Inflammatory macrophage treated with lipopolysaccharide for 1 hour (primary cell): Measurements from ENCODE around the gene ZBTB49.

ENCODE experiments used
- DNase-seq, 2 donors: peaks; one replicate each; pipeline ENCODE4 v3.0.0-alpha.2; 2020 to 2022

The ZBTB49 gene

DNA sequence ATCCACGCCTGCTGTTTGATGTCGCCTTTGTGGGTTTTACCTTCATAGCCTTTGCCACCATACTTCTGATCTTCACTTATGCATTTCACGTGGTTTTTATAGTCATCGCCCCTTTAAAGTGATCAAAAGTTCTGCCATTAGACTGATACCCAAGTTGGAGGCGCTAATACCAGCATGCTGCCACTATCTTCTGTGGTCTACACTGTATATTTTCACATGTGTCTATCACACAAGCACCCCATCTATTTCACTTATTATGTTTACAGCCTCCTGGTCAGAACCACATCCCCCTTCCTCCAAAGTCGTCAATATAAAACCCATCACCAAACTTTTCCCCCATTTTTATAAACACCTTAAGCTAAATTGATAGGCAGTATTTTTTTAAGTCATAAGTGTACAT lies 8.3 kb upstream of the ZBTB49 start:
- DNase-seq, result no peak

DNA sequence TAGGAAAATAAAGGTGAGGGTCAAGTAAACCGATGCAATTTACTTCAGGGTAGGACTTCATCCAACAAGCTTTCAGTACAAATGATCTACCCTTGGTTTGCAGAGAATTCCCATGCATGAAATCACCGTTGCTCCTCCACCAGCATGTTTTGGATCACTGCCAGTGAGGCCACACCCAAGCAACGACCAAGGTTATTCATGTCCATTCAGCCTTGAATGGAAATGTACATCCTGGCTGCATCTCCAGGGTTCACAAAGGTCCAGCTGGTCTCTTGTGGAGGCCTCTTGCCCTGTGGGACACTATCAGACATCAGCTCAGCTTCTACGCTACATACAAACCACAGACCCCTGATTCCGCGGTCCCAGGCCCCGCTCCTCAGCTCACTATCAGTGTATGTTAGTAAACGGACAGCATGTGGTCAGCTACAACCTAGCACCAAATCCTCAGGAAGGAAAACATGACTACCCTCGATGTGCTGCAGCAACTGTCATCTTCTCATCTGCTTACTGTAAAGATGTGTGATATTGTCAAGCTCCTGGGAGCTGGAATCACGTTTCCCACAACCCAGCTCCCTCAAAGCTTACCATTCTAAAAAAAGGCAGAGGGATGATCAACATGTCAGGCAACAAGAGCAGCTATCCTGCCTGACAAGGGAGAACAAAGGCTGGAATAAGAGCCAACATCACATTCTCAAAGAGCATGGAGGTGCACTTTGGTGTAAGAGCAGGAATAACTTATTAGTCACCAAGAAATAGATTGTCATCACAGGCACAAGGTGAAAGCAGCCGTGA lies 5.0 kb upstream of the ZBTB49 start:
- no peak for DNase-seq

DNA sequence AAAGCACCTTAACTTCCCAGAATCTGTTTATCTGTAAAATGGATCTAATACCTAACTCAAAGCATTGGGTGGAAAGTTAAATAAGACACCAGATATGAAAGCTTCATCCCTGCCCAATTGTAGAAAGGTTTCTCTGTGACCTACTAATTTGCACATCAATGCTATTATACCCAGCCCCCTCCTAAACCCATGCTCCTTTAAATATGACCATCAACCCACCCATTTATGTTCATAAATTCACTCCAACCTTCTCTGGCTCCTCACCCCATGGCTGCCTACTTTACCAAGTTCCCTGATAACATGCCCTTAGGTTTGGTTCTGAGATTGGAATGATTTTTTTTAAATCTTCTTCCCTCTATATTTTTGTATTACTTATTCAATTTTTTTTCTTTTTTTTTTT lies 2.0 kb upstream of the ZBTB49 start:
- DNase-seq, result no peak

DNA sequence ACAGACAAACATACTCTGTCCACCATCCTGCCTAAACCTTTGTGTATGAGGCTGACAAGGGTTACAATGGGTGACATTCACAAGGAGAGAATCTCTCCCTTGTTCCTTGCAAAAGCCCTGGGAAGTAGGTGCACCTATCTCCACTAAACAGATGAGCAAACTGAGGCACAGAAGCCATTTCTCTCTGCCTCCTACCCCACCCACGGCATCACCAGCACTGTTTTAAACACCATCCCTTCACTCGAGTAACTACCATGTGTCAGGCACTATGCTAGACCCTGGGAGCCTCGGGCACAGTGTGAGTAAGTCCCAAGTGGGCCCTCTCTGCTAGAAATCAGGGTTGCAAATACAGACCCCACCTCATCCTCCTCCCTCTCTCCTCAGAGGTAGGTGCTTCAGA lies 996 bp upstream of the ZBTB49 start:
- no peak for DNase-seq

DNA sequence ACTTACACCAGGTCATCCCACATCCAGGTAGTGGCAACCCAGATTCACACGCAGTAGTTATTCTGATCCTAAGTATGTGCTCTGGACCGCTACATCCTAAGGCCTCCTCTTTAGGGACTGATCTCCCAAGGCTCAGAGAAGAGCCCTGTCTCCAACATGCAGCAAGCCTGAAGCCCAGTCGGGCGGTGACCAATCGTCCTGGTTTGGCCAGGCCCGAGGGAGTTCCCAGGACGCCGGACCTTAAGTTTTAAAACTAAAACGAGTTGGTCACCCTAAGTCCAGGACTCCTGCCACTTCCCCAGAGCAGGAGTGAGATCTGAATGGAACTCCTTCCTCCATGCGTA lies 482 bp upstream of the ZBTB49 start:
- no peak for DNase-seq

DNA sequence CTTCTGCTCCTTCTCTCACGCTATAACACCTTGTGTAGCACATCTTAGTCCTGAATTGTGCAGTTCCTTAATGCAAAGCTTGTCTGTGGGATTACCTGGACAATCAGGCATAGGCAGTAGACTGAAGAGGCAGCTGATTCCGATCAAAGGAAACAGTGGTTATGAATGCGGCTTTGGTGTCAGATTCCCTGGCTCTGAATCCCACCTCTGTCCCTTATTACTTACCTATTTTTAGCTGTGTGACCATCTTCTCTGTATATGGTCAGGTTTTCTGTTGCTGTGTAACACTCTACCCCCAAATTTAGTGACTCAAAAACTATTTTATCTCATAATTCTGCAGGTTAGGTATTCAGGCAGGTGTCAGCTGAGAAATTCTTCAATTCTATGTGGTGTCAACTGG lies 3.2 kb downstream of the ZBTB49 start:
- DNase-seq, result no peak

DNA sequence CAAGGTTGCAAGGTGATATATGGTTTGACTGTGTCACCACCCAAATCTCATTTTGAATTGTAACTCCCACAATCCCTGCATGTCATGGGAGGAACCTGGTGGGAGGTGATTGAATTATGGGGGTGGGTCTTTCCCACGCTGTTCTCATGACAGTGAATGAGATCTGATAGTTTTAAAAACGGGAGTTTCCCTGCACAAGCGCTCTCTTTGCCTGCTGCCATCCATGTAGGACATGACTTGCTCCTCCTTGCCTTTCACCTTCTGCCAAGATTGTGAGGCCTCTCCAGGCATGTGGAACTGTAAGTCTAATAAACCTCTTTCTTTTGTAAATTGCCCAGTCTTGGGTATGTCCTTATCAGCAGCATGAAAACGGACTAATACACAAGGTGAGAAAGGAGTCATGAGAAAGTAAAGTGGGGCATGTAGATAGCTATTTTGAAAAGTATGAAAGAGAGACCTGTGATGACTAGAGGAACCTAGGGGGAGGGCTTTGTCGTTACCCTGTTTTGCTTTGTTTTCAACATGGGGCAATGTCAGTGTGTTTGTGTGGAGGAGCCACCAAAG lies 6.3 kb downstream of the ZBTB49 start:
- no peak for DNase-seq

DNA sequence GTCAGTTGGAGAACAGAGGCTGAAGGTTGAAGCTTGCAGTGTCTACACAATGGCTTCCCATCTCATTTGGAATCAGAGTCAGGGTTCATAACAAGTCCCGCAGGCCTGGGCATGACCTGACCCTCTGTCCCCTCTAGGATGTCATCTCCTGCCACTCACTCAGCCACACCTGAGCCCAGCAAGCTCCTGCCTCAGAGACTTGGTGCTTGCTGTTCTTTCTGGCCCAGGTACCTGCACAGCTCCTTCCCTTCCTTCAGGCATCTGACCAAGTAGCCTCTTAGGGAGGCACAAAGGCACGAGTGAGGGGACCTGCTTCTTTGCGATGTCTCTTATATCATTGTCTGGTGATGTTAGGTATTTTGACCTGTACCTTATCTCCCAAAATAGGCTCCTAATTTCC lies 9.0 kb downstream of the ZBTB49 start:
- no peak for DNase-seq

DNA sequence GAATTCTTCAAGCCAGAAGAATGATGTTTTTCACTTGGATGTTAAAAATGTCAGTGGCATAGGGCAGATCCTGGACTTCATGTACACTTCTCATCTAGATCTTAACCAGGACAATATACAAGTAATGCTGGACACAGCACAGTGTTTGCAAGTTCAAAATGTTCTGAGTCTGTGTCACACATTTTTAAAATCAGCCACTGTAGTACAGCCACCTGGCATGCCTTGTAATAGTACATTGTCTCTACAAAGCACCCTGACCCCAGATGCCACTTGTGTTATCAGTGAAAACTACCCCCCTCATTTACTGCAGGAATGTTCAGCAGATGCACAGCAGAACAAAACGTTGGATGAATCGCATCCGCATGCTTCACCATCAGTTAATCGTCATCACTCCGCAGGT lies 11.9 kb downstream of the ZBTB49 start:
- DNase-seq, result no peak

DNA sequence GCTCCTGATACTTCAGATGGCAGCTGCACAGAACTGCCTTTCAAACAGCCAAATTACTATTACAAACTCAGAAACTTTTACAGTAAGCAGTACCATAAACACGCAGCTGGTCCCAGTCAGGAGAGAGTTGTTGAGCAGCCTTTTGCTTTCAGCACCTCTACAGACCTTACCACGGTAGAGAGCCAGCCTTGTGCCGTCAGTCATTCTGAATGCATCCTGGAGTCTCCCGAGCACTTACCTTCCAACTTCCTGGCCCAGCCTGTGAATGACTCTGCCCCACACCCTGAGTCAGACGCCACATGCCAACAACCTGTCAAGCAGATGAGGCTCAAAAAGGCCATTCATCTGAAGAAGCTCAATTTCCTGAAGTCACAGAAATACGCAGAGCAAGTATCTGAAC lies 12.4 kb downstream of the ZBTB49 start:
- DNase-seq, result no peak

DNA sequence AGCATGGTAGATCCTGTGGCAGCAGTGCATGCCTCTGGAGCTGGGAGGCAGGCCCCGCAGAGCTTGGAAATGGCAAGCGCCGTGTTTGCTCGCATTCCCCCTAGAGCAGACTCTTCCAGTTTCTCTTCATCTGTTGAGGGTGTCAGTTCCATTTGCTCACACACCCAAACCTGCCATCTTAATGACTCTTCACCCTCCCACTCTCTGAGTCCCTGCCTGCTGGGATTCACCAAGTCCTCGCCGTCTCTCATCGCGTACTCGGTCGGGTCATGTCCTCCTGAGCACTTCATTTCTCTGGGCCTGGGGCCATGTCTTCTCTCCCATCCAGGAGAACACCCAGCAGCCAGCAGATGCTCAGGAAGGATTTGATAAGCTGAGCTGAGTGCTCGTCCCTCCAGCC lies 16.9 kb downstream of the ZBTB49 start:
- no peak for DNase-seq

DNA sequence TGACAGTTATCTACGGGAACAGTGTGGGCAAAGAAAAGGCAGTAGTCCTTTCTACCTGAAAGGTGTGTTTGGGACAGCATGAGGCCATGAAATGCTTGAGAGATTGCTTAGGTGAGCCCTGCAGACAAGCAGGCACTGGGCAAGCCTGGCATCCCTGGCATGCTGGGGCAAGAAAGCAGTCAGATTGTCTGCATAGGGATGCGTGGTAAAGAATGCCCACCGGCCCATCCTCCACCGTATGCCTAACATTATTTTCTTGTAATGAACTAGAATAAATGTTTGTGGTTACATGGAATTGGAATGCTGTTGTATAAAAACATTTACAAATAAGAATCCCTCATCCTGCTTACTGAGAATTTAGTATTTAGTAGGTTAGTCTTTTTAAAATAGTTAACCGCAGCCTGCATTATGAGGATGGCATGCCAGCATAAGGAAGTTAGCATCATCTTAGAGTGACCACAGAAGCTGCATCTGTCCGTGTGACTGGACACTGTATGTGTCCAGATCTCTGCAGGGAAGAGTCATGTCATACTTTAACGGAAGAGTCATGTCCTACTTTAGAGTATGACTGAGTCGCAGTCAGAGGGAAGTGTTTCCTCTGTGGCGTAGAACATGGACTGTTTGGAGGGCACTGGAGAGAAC lies 18.9 kb downstream of the ZBTB49 start:
- DNase-seq, result no peak

DNA sequence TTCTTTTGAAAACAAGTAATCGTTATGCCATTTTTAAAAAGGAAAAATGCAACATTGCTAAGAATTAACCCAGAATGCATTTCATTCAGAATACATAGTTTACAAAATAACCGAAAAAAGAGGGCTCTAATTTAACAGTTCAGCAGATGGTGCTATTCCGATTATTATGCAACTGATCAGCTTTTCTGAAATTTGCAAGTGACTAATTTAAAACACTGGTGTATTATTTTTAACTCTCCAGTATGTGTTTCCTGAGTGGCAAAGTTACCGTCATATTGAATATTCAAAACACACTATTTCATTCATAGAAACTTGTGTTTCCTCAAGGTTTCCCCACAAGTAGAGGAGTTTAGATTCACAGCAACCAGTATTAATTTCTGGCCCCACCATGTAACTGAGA lies 21.1 kb downstream of the ZBTB49 start:
- no peak for DNase-seq

DNA sequence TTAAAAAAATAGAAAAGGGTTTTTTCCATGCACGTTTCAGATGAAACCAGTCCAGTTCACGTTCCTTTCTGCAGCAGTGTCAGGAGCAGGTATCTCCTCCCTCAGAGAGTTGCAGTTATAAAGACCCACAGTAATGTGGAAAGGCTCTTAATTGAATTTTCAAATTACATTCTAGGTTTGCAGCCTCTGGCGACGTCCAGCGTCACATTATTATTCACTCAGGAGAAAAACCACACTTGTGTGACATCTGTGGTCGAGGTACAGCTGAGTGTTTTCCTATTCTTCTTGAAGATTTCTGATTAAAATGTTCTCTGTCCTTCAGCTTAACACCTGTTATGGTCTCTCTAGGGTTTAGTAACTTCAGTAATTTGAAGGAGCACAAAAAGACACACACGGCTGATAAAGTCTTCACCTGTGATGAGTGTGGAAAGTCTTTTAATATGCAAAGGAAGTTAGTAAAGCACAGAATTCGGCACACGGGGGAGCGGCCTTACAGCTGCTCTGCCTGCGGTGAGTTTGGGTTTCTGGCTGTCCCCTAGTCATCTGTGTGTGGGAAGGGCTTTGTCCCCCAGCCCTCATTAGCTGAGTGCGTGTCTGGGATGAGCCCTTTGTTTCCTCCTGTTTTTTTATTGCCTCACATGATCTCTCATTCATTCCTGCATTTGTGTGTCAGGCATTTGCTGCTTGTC lies 25.6 kb downstream of the ZBTB49 start:
- DNase-seq, result no peak

DNA sequence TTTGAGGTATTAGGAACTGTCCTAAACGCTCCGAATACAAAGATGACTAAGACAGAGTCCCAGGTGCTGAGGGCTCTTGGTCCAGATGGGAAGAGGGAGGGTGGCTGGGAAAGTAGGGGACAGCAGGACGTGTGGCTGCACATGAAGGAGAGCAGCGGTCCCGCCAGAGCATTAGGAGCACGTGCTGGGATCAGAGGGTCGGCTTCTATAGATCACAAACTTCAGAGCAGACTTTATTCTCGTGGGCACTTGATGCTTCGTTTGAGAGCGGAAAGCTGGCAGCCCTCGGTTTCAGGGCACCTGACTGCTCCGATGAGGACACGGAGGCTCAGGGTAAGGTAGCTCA lies 26.1 kb downstream of the ZBTB49 start:
- no peak for DNase-seq

DNA sequence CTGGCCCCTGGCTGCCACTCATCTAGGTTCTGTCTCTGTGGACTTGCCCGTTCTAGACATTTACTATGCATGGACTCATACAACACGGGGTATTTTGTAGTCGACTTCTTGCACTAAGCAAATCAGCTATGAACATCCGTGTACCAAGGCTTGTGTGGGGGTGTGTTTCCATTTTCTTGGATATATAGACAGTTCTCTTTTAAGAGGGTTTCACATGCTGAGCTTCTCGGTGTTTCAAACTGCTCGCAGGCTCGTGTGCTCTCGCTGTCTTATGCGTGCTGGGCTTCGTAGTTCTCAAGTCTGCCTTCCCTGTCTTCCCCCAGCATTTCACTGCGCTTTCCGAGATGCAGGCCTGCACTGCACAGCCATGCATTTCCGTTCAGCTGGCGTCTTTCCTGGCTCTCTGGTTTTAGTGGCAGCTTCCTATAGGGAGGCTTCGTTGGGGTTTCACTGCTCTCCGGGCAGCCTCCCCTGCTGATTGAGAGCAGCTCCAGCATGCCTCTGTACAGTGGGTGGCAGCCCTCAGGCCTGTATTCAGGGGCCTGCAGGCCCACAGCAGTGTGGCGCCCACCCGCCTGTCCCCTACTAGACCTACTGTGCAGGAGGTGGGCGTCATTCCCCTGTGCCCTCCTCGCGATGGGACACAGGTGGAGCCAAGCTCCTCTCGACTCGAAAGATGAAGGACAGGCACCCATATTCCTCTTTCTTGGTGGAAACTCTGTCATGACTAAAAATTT lies 27.6 kb downstream of the ZBTB49 start:
- no peak for DNase-seq

DNA sequence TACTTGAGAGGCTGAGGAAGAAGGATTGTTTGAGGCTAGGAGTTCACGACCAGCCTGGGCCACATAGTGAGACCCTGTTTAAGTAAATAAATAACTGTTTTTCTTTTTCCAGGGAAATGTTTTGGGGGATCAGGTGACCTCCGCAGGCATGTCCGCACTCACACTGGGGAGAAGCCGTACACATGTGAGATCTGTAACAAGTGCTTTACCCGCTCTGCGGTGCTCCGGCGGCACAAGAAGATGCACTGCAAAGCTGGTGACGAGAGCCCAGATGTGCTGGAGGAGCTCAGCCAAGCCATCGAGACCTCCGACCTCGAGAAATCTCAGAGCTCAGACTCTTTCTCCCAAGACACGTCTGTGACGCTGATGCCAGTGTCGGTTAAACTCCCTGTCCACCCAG lies 30.5 kb downstream of the ZBTB49 start:
- no peak for DNase-seq

DNA sequence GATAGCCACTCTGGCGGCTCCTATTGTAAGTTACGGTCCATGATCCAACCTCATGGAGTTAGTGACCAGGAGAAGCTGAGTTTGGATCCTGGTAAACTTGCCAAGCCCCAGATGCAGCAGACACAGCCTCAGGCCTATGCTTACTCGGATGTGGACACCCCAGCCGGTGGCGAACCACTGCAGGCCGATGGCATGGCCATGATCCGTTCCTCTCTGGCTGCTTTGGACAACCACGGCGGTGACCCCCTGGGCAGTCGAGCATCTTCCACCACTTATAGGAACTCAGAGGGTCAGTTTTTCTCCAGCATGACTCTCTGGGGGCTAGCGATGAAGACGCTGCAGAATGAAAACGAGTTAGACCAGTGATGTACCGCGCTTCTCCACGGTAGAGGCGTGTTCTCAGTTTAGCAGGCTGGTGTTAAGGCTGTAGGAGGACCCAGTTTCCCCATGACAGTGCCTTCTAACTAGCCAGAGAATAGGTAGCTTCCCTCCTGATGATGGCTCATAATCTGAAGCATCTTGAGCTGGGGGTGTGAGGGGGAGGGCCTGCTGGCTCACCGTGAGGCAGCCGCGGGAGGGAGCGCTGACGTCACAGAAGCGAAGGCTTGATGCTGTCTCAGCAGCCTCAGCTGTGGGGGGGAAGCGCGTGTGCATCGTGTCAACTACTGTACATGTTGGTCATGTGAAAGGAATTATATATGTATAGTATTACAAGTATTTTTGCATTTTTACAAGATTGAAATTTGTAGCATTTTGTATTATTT lies 31.1 kb downstream of the ZBTB49 start:
- no peak for DNase-seq

DNA sequence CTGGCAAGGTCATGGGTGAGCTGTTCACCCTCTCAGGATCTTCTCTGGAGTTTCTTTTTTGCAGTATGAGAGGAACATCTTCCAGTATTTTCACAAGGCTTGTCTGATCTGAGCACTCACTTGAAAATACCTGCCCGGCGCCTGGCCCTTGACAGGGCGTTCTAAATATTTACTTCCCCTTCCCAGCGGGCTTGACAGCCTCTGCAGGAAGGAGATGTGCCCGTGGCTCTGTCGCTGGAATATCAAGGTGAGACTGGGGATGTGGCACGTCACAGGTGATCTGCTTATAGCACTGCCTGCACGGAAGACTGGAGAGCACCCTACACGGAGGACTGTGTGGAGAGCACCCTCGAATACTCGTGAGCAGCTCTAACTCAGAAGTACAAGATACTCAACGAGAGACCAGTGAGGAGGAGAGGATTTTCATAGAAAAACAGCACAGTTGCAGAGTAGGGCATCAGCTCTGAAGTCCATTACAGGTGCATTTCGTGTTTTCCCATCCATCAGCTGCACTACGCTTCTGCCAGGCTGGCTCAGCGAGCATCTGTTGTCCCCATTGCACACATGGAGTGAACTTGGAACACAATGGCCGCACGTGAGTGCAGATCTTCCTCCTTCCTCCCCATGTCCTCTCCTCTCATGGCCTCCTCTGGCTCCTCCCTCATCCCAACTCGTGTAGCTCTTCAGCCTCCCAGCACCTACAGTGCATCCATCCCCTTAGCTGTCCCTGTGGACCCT lies 32.1 kb downstream of the ZBTB49 start:
- DNase-seq, result no peak

DNA sequence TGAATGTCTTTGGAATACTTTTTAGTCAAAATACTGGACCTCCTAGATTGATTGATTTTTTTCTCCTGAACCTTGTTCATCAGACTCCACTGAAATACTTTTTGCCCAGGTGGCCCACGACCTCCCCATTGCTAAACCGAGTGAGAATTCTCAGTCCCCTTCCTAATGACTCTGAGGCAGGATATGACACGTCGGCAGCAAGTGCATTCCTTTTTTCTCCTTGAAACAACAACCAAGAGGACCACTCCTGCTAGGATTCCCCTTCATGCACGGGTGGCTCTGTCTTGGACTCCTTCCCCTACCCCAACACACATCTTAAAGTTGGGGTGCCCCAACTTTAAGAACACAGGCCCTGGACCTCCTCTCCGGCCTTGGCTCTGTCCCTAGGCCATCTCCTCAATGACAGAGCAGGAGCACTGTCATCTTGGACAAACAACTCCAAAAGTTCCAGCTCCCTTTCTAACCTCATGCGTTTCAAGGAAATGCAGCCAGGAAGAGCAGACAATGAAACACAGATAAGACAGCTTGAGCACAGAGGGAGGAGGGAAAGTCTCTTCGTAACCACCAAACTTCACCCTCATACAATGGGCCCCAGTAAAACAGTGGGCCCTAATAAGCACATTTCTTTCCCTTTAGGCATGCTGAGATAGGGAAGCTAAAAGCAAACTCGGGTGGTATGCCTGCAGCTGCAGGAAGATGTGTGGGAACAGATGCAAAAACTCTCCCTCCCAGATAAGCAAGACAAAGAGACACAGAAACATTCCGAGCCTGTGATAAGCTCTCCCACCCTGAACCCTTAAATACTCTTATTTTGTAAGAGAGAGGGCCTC lies 33.9 kb downstream of the ZBTB49 start:
- DNase-seq, result no peak

DNA sequence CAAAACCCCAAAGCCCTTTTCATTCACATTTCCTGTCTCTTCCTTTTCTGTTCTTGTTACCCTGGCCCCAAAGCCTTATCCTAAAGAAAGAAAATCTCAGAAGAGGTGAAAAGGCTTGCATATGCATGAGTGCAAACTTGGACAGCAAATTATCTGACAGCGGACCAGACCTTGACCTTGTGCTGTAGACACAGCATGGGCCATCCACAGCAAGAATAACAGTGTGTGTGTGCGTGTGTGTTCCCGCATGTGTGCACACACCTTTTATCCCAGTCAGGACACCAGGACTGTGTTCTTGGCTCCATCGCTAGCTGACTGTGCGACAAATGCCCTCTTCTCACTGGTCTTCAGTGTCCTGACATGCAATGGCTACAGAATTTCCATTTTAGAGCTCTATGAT lies 35.3 kb downstream of the ZBTB49 start:
- no peak for DNase-seq
